T-helper 1 cell (primary cell): ENCODE data around the gene NR0B1.

Experiments
- DNase-seq, 5 donors: peaks; one replicate each; pipeline ENCODE4 v3.0.0-alpha.2; 2012 to 2020
- total RNA-seq, 4 donors: gene quantifications; one replicate each; lab custom pipeline; 2026; lab: John Stamatoyannopoulos, UW

The NR0B1 gene
- total RNA-seq = 0 reads per million in 4 donors

DNA sequence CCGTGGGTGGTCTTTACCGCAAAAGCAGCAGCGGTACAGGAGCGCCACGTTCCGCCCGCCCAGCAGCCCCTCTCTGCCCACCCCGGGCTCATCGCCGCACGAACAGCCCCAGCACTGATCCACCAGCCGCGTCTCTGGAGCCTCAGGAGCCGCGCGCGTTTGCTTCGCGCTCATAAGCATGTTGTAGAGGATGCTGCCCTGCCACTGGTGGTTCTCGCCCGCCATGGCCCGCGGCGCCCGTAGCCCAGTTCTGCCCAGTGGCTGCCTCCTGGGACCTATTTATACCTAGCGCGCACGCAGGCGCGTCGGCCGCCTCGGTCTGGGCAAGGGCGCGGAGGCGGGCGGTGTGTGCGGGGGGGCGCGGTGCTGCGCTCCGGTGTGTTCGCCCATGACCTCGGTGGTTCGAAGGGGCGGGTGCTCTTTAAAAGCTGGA, at the start of gene NR0B1:
NR0B1 (minus strand) TSS at position 252 of the 433 bp plus-strand sequence; CDS start at position 225, 27 bp downstream.
- DNase-seq = no peak

DNA sequence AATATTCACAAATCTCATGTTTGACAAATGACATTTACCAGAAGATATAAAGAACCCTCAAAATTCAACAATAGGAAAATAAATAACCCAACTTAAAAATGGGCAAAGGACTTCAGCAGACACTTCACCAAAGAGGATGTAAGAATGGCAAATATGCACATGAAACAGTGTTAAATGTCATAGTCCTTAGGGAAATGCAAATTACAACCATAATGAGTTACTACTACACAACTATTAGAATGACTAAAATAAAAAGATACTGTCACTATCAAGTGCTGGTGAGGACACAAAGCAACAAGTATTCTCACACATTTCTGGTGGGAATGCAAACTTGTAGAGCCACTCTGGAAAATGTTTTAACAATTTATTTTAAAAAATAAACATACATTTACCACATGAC, 40.8 kb upstream of the NR0B1 start:
- DNase-seq = no peak

GRCh38 chrX:30343206-30343605, 34.0 kb upstream of the NR0B1 start:
- no peak for DNase-seq

DNA sequence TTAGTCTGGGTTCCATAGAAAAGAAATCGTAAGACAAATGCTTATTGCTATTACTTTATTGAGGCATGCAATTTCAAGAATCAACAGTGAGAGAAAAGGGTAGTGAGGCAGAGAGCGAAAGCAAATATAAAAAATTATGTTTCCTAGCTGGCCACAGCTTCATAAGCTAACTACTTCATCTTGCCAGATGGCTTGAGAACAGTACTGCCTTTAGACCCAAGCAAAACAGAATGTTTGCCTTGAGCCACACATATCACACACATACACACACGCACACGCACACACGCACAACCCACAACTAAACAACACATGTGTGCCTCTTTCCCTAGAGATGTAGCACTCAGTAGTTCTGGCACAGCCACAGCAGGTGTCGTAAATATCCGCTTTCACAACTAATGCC, 31.6 kb upstream of the NR0B1 start:
- DNase-seq = no peak

DNA sequence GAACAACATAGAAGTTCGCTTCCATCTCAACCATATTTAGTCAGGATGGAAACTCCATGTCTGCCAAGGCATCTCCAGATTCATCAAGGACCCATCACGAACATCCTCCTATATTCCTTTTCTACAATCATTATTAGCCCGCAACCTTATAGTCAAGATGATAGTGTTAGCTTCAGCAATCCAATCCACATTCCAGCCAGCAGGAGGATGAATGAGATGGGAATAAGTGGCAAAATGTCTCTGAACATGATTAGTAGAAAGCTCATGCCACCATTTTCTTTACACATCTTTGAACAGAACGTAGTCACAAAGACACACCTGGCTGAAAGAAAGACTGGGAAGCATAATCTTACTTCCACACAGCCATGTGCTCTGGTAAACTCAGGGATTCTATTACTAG, 18.6 kb upstream of the NR0B1 start:
- no peak for DNase-seq

- no peak for DNase-seq
Measured at GRCh38 chrX:30317308-30317707, 8.1 kb upstream of the NR0B1 start.

DNA sequence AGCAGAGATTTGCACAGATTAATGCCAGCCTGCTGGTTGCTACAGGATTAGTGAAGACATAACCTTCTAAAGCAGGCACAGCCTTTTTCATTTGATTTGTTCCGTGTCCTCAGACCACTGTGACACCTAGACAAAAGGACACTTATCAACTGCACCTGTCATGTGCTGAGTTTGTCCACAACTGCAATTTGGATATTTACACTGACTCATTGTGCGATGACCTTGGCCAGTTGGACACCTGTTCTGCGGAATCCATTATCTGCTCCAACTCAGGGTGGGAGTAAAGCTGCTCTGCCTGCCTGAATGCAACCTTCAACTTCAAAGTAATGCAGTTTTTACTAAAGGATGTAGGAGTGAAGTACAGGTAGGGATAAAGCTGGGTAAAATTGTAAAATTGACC, 4.1 kb upstream of the NR0B1 start:
- DNase-seq = no peak

- no peak for DNase-seq
Measured at GRCh38 chrX:30312858-30313257, 3.7 kb upstream of the NR0B1 start.

- DNase-seq = no peak
Measured at GRCh38 chrX:30310429-30311206, 1.4 kb upstream of the NR0B1 start.

DNA sequence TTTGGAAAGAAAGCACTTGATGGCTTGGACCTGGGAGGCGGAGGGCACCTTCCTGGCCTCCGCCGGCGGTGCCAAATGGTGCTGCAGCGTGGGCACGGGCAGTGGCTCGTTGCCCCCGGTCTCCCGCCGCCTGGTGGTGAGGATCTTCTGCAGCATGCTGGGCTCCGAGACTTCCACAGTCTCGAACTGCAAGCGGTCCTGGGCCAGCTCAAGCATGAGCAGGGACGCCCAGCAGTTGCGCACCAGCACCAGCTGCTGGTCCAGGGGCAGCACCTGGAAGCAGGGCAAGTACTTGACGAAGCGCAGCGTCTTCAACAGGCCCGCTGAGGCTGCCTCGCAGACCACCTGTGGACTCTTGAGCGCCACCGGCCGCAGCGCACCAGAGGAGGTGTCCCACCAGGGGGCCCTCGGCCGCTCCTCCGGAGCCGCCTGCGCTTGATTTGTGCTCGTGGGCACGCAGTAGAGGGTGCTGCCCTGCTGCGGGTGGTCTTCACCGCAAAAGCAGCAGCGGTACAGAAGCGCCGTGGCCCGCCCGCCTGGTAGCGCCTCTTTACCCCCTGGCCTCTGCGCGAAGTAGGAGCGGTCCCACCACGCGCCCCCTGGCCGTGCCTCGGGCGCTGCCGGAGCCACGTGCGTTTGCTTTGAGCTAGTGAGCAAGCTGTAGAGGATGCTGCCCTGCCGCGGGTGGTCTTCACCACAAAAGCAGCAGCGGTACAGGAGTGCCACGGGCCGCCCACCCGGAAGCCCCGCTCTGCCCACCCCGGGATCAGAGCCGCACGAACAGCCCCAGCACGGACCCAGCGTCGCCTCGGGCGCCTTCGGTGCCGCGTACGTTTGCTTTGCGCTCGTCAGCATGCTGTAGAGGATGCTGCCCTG, 689 bp downstream of the NR0B1 start:
- DNase-seq = no peak

- no peak for DNase-seq
Measured at GRCh38 chrX:30307466-30307865, 1.7 kb downstream of the NR0B1 start.

DNA sequence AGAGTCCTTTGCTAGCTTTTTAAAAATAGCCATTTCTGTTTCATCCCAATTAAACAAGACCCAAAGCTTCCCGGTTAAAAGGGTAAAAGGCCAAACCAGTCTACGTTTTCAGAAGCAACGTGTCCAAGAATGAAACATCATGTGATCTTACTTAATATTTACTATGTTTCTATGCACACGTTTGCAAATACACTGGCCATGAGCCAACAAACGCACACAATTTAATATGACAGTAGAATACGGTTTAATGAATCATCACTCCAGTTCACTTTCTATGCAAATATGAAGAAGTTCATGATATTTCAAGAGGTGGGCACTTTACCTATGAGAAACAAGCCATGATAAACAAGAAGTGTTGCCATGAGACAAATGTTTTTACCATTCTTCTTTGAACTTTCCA, 4.3 kb downstream of the NR0B1 start:
- DNase-seq = no peak

- DNase-seq = no peak
Measured at GRCh38 chrX:30302956-30303355, 6.2 kb downstream of the NR0B1 start.

GRCh38 chrX:30301963-30302362, 7.2 kb downstream of the NR0B1 start:
- DNase-seq = no peak

DNA sequence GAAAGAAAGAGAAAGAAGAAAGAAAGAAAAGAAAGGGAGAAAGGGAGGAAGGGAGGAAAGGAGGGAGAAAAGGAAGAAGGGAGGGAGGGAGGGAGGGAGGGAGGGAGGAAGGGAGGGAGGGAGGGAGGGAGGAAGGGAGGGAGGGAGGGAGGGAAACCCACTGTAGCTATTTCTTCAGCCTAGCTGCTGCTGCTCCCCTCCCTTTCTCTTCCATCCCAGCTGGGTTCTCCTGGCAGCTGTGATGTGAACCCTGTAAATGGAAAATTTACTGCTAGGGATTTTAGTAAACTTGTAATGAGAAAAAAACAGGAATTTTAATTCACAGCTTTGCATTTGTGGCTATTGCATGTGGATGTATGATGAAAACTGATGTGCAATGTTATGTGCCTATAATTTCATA, 8.0 kb downstream of the NR0B1 start:
- DNase-seq = no peak

GRCh38 chrX:30296408-30297254, 12.6 kb downstream of the NR0B1 start:
- DNase-seq = no peak

DNA sequence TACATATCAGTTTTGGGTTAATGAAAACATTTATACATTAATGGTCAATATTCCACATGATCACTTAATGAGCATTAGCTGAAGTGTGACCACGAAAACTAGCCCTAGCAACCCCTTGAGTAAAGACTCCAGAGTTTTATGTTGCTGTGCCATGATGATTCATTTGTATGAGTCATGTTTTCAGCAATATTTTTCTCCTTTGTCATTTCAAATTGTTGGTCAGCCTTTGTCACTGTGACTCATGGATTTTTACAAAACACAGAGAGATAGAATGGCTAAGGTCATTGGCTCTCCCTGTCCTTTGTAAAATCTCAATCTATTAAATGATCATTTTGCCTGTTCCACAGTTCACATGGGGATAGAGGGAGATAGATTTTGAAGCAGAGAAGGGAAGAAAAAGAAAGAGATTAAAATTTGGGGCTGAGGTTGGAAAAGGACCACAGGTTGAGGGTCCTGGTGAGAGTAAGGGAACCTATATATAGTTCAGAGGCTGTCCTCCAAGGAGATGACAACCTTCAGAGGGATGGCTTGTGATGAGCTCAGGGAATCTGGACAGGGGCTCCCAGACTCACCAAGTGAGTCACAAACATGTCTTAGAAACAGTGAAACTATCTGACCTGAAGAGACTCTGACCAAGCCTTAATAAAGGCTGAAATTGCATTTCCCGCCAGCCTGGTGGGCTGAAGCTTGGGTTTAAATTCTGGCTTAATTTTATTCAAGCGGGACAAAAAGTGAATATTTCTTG, 25.6 kb downstream of the NR0B1 start:
- DNase-seq = no peak

DNA sequence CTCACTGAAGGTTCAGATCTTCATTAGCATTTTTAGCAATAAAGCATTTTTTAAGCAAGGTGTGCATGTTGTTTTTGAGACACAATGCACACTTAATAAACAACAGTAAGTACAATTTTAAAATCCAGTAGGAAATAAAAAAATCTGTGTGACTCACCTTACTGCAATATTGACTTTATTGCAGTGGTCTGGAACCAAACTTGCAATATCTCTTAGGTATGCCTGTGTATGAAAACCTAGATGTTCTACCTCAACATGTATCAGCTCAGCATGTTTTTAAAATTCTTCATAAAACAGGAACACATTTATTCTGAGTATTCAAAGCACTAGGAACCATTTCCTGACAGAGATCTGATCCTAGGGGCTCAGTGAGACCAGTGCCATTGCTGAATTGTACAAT, 26.7 kb downstream of the NR0B1 start:
- DNase-seq = no peak

DNA sequence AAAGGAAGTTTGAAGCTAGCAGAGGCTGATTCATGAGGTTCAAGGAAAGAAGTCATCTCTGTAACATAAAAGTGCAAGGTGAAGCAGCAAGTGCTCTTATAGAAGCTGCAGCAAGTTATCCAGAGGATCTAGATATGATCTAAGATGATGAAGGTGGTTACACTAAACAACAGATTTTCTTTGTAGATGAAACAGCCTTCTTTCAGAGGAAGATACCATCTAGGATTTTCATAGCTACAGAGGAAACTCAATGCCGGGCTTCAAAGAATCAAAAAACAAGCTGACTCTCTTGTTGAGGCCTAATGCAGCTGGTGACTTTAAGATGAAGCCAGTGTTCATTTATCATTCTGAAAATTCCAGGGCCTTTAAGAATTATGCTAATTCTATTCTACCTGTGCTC, 28.8 kb downstream of the NR0B1 start:
- DNase-seq = no peak

DNA sequence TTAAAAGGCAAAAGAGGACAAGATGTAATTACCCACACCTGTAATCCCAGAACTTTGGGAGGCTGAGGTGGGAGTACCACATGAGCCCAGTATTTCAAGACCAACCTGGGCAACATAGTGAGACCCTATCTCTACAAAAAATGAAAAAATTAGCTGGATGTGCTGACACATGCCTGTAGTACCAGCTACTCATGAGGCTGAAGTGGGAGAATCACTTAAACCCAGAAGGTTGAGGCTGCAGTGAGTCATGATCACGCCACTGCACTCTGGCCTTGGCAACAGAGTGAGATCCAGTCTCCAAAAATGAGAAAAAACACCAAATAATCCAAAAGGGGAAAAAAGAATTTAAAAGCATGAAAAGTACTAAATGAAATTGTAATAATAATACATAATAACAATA, 30.8 kb downstream of the NR0B1 start:
- DNase-seq = no peak

- no peak for DNase-seq
Measured at GRCh38 chrX:30275498-30275897, 33.7 kb downstream of the NR0B1 start.

DNA sequence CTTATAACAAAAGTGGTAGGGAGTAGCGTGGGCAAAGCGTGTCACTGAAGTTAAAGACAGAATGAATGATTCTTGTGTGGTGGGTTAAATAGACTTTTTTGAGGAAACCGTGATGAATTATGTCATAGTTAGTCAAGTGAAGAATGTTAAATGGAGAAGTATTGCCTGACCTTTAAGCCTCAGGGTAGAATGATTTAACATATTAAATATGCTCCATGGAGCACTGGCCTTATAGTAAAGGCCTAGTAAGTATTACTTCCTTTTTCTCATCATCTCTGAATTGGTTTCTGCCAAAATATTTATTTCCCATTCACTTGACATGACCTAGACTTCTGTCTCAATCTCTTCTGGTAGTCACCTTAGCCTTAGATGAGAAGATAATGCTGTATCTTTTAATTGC, 38.6 kb downstream of the NR0B1 start:
- no peak for DNase-seq
